H9 (cell line): Measurements from ENCODE around the gene ADAMTS3. TPM values are rescaled to one million over a fixed set of nuclear protein-coding genes. Genes with fewer than 3 reads are reported as not detected.

Experiments used
- DNase-seq: peaks from one replicate; pipeline ENCODE4 v3.0.0-alpha.2; 2017
- H2AFZ ChIP-seq: one replicate; pipeline ENCODE4 v1.6.1; 2013; ENCODE audit warnings: mild to moderate bottlenecking, low read length, control low read depth, moderate library complexity
- H2AK5ac ChIP-seq: 2 replicates; pipeline ENCODE4 v1.6.1; 2013; ENCODE audit warnings: low read length, control low read depth, mixed read lengths; ENCODE audit not compliant: insufficient read length
- H2BK120ac ChIP-seq: one replicate; pipeline ENCODE4 v1.6.1; 2013; ENCODE audit warnings: low read depth, mild to moderate bottlenecking, low read length, control low read depth, inconsistent platforms; ENCODE audit not compliant: poor library complexity, severe bottlenecking
- H2BK12ac ChIP-seq: 2 replicates; pipeline ENCODE4 v1.6.1; 2013; ENCODE audit warnings: low read length, control low read depth, mixed read lengths, low read depth; ENCODE audit not compliant: insufficient read length
- H2BK15ac ChIP-seq: 2 replicates; pipeline ENCODE4 v1.6.1; 2013; ENCODE audit warnings: low read depth, low read length, control low read depth
- H2BK20ac ChIP-seq: one replicate; pipeline ENCODE4 v1.6.1; 2013; ENCODE audit warnings: low read depth, mild to moderate bottlenecking, low read length, control low read depth, inconsistent platforms; ENCODE audit not compliant: poor library complexity, severe bottlenecking
- H2BK5ac ChIP-seq: 2 replicates; pipeline ENCODE4 v1.6.1; 2013; ENCODE audit warnings: low read length, control low read depth, mixed read lengths; ENCODE audit not compliant: insufficient read length
- H3K14ac ChIP-seq: 2 replicates; pipeline ENCODE4 v1.6.1; 2013; ENCODE audit warnings: low read length, control low read depth; ENCODE audit not compliant: insufficient read depth
- H3K18ac ChIP-seq: 2 replicates; pipeline ENCODE4 v1.6.1; 2013; ENCODE audit warnings: low read depth, mild to moderate bottlenecking, mixed read lengths, low read length, control low read depth; ENCODE audit not compliant: insufficient read length
- H3K23ac ChIP-seq: 2 replicates; pipeline ENCODE4 v1.6.1; 2013; ENCODE audit warnings: low read length, control low read depth, mixed read lengths, low read depth; ENCODE audit not compliant: insufficient read length
- H3K23me2 ChIP-seq: 2 replicates; pipeline ENCODE4 v1.6.1; 2013; ENCODE audit warnings: low read depth, mild to moderate bottlenecking, mixed read lengths, low read length, control low read depth; ENCODE audit not compliant: insufficient read length, poor library complexity, severe bottlenecking
- H3K27ac ChIP-seq: 2 replicates; pipeline ENCODE4 v1.5.1; 2013; ENCODE audit warnings: low read length, control low read depth, mixed read lengths, low read depth; ENCODE audit not compliant: insufficient read length
- H3K27me3 ChIP-seq: 2 replicates; pipeline ENCODE4 v1.6.1; 2013; ENCODE audit warnings: low read length, control low read depth, inconsistent platforms; ENCODE audit not compliant: insufficient read depth
- H3K4ac ChIP-seq: 2 replicates; pipeline ENCODE4 v1.6.1; 2013; ENCODE audit warnings: low read depth, mild to moderate bottlenecking, control low read depth, inconsistent platforms, low read length, moderate library complexity
- H3K4me1 ChIP-seq: 2 replicates; pipeline ENCODE4 v1.6.1; 2013; ENCODE audit warnings: low read length, control low read depth, inconsistent platforms; ENCODE audit not compliant: insufficient read depth
- H3K4me2 ChIP-seq: 2 replicates; pipeline ENCODE4 v1.6.1; 2013; ENCODE audit warnings: low read length, control low read depth, mixed read lengths; ENCODE audit not compliant: insufficient read length, insufficient read depth
- H3K56ac ChIP-seq: 2 replicates; pipeline ENCODE4 v1.6.1; 2013; ENCODE audit warnings: low read depth, mild to moderate bottlenecking, mixed read lengths, low read length, control low read depth; ENCODE audit not compliant: insufficient read length
- H3K79me1 ChIP-seq: 2 replicates; pipeline ENCODE4 v1.6.1; 2013; ENCODE audit warnings: low read depth, mild to moderate bottlenecking, moderate library complexity, low read length, control low read depth, inconsistent platforms; ENCODE audit not compliant: insufficient read depth, poor library complexity, severe bottlenecking
- H3K79me2 ChIP-seq: 2 replicates; pipeline ENCODE4 v1.6.1; 2013; ENCODE audit warnings: low read length, control low read depth, inconsistent platforms; ENCODE audit not compliant: insufficient read depth
- H3K9ac ChIP-seq: 2 replicates; pipeline ENCODE4 v1.6.1; 2013; ENCODE audit warnings: low read length, control low read depth, mixed read lengths; ENCODE audit not compliant: insufficient read length; ENCODE audit errors: extremely low read depth
- H3K9me3 ChIP-seq: one replicate; pipeline ENCODE4 v1.6.1; 2013; ENCODE audit warnings: low read depth, low read length, inconsistent platforms; ENCODE audit not compliant: control insufficient read depth
- H3T11ph ChIP-seq: one replicate; pipeline ENCODE4 v1.6.1; 2013; ENCODE audit warnings: mild to moderate bottlenecking, low read length, control low read depth, inconsistent platforms
- H4K20me1 ChIP-seq: one replicate; pipeline ENCODE4 v1.6.1; 2013; ENCODE audit not compliant: control insufficient read depth, insufficient read length, insufficient read depth
- H4K5ac ChIP-seq: 2 replicates; pipeline ENCODE4 v1.6.1; 2013; ENCODE audit warnings: low read depth, mild to moderate bottlenecking, mixed read lengths, low read length, control low read depth; ENCODE audit not compliant: insufficient read length
- H4K8ac ChIP-seq: replicated peaks from 2 replicates; pipeline ENCODE4 v1.6.1; 2013; ENCODE audit warnings: low read length, control low read depth, mixed read lengths, low read depth; ENCODE audit not compliant: insufficient read length
- H4K91ac ChIP-seq: 2 replicates; pipeline ENCODE4 v1.6.1; 2013; ENCODE audit warnings: low read depth, mild to moderate bottlenecking, moderate library complexity, mixed read lengths, low read length, control low read depth; ENCODE audit not compliant: insufficient read length
- H3K27ac Mint-ChIP-seq, 3 experiments: 2 replicates in 2 of 3; 3 replicates in 1 of 3; pipeline ENCODE4 v1.8.0; 2020 to 2021; ENCODE audit warnings: mixed read lengths in 3 of 3, mild to moderate bottlenecking in 1 of 3, moderate library complexity in 1 of 3
- H3K27me3 Mint-ChIP-seq: 2 replicates; pipeline ENCODE4 v1.8.0; 2021; ENCODE audit warnings: low read depth, mild to moderate bottlenecking, moderate library complexity, mixed read lengths
- H3K36me3 Mint-ChIP-seq, 3 experiments: 2 replicates in 2 of 3; 3 replicates in 1 of 3; pipeline ENCODE4 v1.8.0; 2020 to 2021; ENCODE audit warnings: low read depth in 3 of 3, mixed read lengths in 3 of 3; ENCODE audit not compliant: insufficient read depth in 1 of 3
- H3K4me1 Mint-ChIP-seq, 2 experiments: 2 replicates each; pipeline ENCODE4 v1.8.0; 2020; ENCODE audit warnings: mixed read lengths in 2 of 2
- H3K4me3 Mint-ChIP-seq, 2 experiments: 2 replicates in 1 of 2; 3 replicates in 1 of 2; pipeline ENCODE4 v1.8.0; 2020 to 2021; ENCODE audit warnings: mild to moderate bottlenecking in 2 of 2, mixed read lengths in 2 of 2, moderate library complexity in 1 of 2
- H3K9me3 Mint-ChIP-seq, 2 experiments: 2 replicates in 1 of 2; 3 replicates in 1 of 2; pipeline ENCODE4 v1.8.0; 2020; ENCODE audit warnings: mild to moderate bottlenecking in 2 of 2, mixed read lengths in 2 of 2, moderate library complexity in 1 of 2
- CTCF ChIP-seq: fragments of 200-600 bp; sonication (generic); conservative IDR thresholded peaks from 3 replicates; pipeline ENCODE4 v1.8.0; 2021; ENCODE audit warnings: antibody characterized with exemption, mild to moderate bottlenecking
- WGBS: extraction: QIAGEN DNeasy Blood & Tissue Kit; methylation state at CpG from one replicate; pipeline ENCODE4 v1.1.7; 2013; ENCODE audit warnings: missing lambda C conversion rate, low lambda C conversion rate, mixed read lengths; ENCODE audit not compliant: insufficient read length; ENCODE audit errors: extremely low coverage; 5-methylcytosine and 5-hydroxymethylcytosine counted together
- total RNA-seq: library from RNA; stranded (reverse); gene quantifications from 2 replicates; pipeline ENCODE4 v1.2.1, GENCODE V29; 2021

Gene ADAMTS3
- total RNA-seq, 1 experiment from 2014 or later, result 1.1 TPM

- Mint-ChIP-seq H3K36me3 (no peaks in the 10 kb centered on the region), H3K27ac (no peak overlapping the region), H3K27me3 (no peaks in the 10 kb centered on the region), H3K9me3 (no peaks in the 10 kb centered on the region), H3K4me1 (no peaks in the 10 kb centered on the region), H3K4me3 (no peak overlapping the region)
- DNase-seq, result no peak
- H3K9me3 ChIP-seq, result no peaks in the 10 kb centered on the region
- H2BK5ac ChIP-seq, result no peak overlapping the region
- no peaks in the 10 kb centered on the region for H4K20me1 ChIP-seq
- H3K27me3 ChIP-seq, result no peaks in the 10 kb centered on the region
- TF ChIP-seq CTCF, result no peak
- no peak overlapping the region for H3K27ac ChIP-seq
- H3K79me2 ChIP-seq, result no peaks in the 10 kb centered on the region
- WGBS, result no CpG with 5 or more reads among the region's 1 CpG
- H3K4me2 ChIP-seq, result no peak overlapping the region
- no peak overlapping the region for H2BK12ac ChIP-seq
- H2AK5ac ChIP-seq, result no peak overlapping the region
- H3K4me1 ChIP-seq, result no peaks in the 10 kb centered on the region
- H3K23me2 ChIP-seq, result no peaks in the 10 kb centered on the region
- H3K14ac ChIP-seq, result no peak overlapping the region
- H2AFZ ChIP-seq, result no peak overlapping the region
- no peak overlapping the region for H2BK120ac ChIP-seq
- H4K91ac ChIP-seq, result no peak overlapping the region
- no peak overlapping the region for H3K9ac ChIP-seq
- H3K18ac ChIP-seq, result no peak overlapping the region
- no peak overlapping the region for H3K23ac ChIP-seq
- H3T11ph ChIP-seq, result no peak overlapping the region
- no peak overlapping the region for H3K56ac ChIP-seq
- H4K8ac ChIP-seq, result no peak overlapping the region
- no peaks in the 10 kb centered on the region for H3K79me1 ChIP-seq
- H4K5ac ChIP-seq, result no peak overlapping the region
- no peak overlapping the region for H3K4ac ChIP-seq
- H2BK20ac ChIP-seq, result no peak overlapping the region
- no peak overlapping the region for H2BK15ac ChIP-seq
These were observed 194.9 kb downstream of the ADAMTS3 start for GRCh38 chr4:72374159-72374558.
